ENCODE results near the gene RWDD3.

DNA sequence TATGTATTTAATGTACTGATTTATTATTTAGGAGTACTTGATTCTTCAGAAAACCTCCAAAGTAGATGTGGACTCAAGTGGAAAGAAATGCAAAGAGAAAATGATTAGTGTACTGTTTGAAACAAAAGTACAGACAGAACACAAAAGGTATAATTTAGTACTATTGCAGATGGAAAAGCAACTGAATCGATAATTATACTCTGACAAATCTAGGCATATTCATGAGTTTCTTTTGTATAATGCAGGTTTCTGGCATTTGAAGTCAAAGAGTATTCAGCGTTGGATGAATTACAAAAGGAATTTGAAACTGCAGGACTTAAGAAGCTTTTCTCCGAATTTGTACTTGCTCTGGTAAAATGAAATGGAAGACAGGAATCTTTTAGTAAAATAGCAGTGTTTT, 12.5 kb downstream of the RWDD3 start:
- TF ChIP-seq, protein P1, sequence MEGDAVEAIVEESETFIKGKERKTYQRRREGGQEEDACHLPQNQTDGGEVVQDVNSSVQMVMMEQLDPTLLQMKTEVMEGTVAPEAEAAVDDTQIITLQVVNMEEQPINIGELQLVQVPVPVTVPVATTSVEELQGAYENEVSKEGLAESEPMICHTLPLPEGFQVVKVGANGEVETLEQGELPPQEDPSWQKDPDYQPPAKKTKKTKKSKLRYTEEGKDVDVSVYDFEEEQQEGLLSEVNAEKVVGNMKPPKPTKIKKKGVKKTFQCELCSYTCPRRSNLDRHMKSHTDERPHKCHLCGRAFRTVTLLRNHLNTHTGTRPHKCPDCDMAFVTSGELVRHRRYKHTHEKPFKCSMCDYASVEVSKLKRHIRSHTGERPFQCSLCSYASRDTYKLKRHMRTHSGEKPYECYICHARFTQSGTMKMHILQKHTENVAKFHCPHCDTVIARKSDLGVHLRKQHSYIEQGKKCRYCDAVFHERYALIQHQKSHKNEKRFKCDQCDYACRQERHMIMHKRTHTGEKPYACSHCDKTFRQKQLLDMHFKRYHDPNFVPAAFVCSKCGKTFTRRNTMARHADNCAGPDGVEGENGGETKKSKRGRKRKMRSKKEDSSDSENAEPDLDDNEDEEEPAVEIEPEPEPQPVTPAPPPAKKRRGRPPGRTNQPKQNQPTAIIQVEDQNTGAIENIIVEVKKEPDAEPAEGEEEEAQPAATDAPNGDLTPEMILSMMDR (IDR thresholded peaks at IDR 0.05), result no peak
- TF ChIP-seq POLR2A (IDR thresholded peaks at IDR 0.05), result no peak

Data from body of pancreas (tissue), 4 donors.